CD14-positive monocyte (primary cell): ENCODE measurements around the gene TLR9. TPM values are rescaled to one million over a fixed set of nuclear protein-coding genes. Genes with fewer than 3 reads are reported as not detected.

ENCODE experiments used
- DNase-seq, 3 donors: peaks; one replicate each; pipeline ENCODE4 v3.0.0-alpha.2; 2011 to 2022
- H2AFZ ChIP-seq: 2 replicates; pipeline ENCODE4 v1.6.0; 2012; ENCODE audit warnings: mild to moderate bottlenecking, low read depth, low read length, inconsistent platforms; ENCODE audit not compliant: insufficient read depth, poor library complexity, severe bottlenecking
- H3K27ac ChIP-seq, 2 donors: 1 replicate in 1 of 2; 2 replicates in 1 of 2; pipeline ENCODE4 v1.5.1; 2012 to 2013; ENCODE audit warnings: low read length in 2 of 2, control low read depth in 1 of 2, inconsistent platforms in 1 of 2, low read depth in 1 of 2, mild to moderate bottlenecking in 1 of 2
- H3K27me3 ChIP-seq, 2 donors: one replicate each; pipeline versions ENCODE4 v1.6.0 to v1.6.1; 2011 to 2013; ENCODE audit warnings: low read length in 2 of 2; ENCODE audit not compliant: control insufficient read depth in 2 of 2, insufficient read depth in 2 of 2
- H3K36me3 ChIP-seq, 2 donors: replicated peaks in 1 of 2; 1 replicate in 1 of 2; 2 replicates in 1 of 2; pipeline versions ENCODE4 v1.5.1 to v1.6.1; 2012 to 2013; ENCODE audit warnings: low read length in 2 of 2, control low read depth in 1 of 2, inconsistent platforms in 1 of 2, mild to moderate bottlenecking in 1 of 2; ENCODE audit not compliant: insufficient read depth in 2 of 2, control insufficient read depth in 1 of 2
- H3K4me1 ChIP-seq, 2 donors: 1 replicate in 1 of 2; 2 replicates in 1 of 2; pipeline versions ENCODE4 v1.5.1 to v1.6.1; 2012 to 2013; ENCODE audit warnings: low read length in 2 of 2, control low read depth in 1 of 2, inconsistent platforms in 1 of 2, mild to moderate bottlenecking in 1 of 2, moderate library complexity in 1 of 2; ENCODE audit not compliant: insufficient read depth in 2 of 2, control insufficient read depth in 1 of 2
- H3K4me2 ChIP-seq: replicated peaks from 2 replicates; pipeline ENCODE3; 2012; ENCODE audit warnings: low read length, moderate library complexity, mild to moderate bottlenecking; ENCODE audit not compliant: poor library complexity, severe bottlenecking; ENCODE audit errors: extremely low read depth
- H3K4me3 ChIP-seq, 3 experiments: fragments of 200-600 bp in 1 of 3; sonication (generic) in 1 of 3; replicated peaks in 1 of 3; 1 replicate in 2 of 3; 2 replicates in 1 of 3; pipeline ENCODE4 v1.5.1; 2011 to 2013; ENCODE audit warnings: low read length in 3 of 3, mild to moderate bottlenecking in 3 of 3, control low read depth in 2 of 3, low read depth in 2 of 3, inconsistent platforms in 1 of 3, moderate library complexity in 1 of 3
- H3K79me2 ChIP-seq: 2 replicates; pipeline ENCODE4 v1.6.0; 2012; ENCODE audit warnings: mild to moderate bottlenecking, control low read depth, inconsistent platforms, low read length, moderate library complexity; ENCODE audit not compliant: insufficient read depth
- H3K9ac ChIP-seq: 2 replicates; pipeline ENCODE4 v1.6.0; 2017; ENCODE audit warnings: low read length, mild to moderate bottlenecking; ENCODE audit not compliant: insufficient read depth, poor library complexity, severe bottlenecking
- H3K9me3 ChIP-seq, 2 donors: replicated peaks in 1 of 2; 1 replicate in 1 of 2; 2 replicates in 1 of 2; pipeline versions ENCODE4 v1.5.1 to v1.6.1; 2012 to 2013; ENCODE audit warnings: low read length in 2 of 2, control low read depth in 1 of 2; ENCODE audit not compliant: control insufficient read depth in 1 of 2, insufficient read depth in 1 of 2
- H4K20me1 ChIP-seq: 2 replicates; pipeline ENCODE4 v1.6.0; 2012; ENCODE audit warnings: mild to moderate bottlenecking, low read length, control low read depth, moderate library complexity; ENCODE audit not compliant: insufficient read depth
- H3K27ac Mint-ChIP-seq, 7 donors: one replicate each; pipeline ENCODE4 v1.8.0; 2020; ENCODE audit warnings: mild to moderate bottlenecking in 7 of 7, mixed read lengths in 7 of 7, moderate library complexity in 6 of 7, inconsistent platforms in 2 of 7
- H3K27me3 Mint-ChIP-seq, 3 donors: one replicate each; pipeline ENCODE4 v1.8.0; 2021 to 2022; ENCODE audit warnings: low read depth in 3 of 3, mild to moderate bottlenecking in 3 of 3, mixed read lengths in 3 of 3, moderate library complexity in 3 of 3, inconsistent platforms in 1 of 3
- H3K36me3 Mint-ChIP-seq, 2 donors: one replicate each; pipeline ENCODE4 v1.8.0; 2020; ENCODE audit warnings: mixed read lengths in 2 of 2, inconsistent platforms in 1 of 2, mild to moderate bottlenecking in 1 of 2
- H3K4me1 Mint-ChIP-seq: one replicate; pipeline ENCODE4 v1.8.0; 2020; ENCODE audit warnings: mild to moderate bottlenecking, mixed read lengths
- H3K4me3 Mint-ChIP-seq, 2 donors: one replicate each; pipeline ENCODE4 v1.8.0; 2020; ENCODE audit warnings: mild to moderate bottlenecking in 2 of 2, mixed read lengths in 2 of 2, moderate library complexity in 1 of 2
- H3K9me3 Mint-ChIP-seq, 7 donors: one replicate each; pipeline ENCODE4 v1.8.0; 2020 to 2022; ENCODE audit warnings: mixed read lengths in 7 of 7, mild to moderate bottlenecking in 6 of 7, moderate library complexity in 6 of 7, inconsistent platforms in 2 of 7
- CTCF ChIP-seq: fragments of 200-600 bp; IDR thresholded peaks from one replicate; pipeline ENCODE4 v1.8.0; 2022; ENCODE audit warnings: antibody characterized with exemption, mild to moderate bottlenecking
- WGBS: methylation state at CpG from one replicate; pipeline ENCODE4 v1.1.5; 2013; ENCODE audit warnings: missing lambda C conversion rate; ENCODE audit not compliant: insufficient coverage; 5-methylcytosine and 5-hydroxymethylcytosine counted together
- intact Hi-C, 2 donors: fragments of 100-400 bp; cut with micrococcal nuclease; formaldehyde crosslinking; loops; one replicate each; pipeline versions ENCODE4 v1.15.0 to v1.15.1; 2023
- polyA plus RNA-seq, 3 donors: library from polyadenylated mRNA; depleted of rRNA in 1 of 3; unstranded in 2 of 3; stranded (reverse) in 1 of 3; fragments of 300-500 nt in 2 of 3; fragments of >200 nt in 1 of 3; fragmentation: Illumina TruSeq in 2 of 3; gene quantifications; 1 replicate in 2 of 3; 2 replicates in 1 of 3; pipeline ENCODE4 v1.2.3, GENCODE V29; 2012 to 2021

Gene TLR9
- polyA plus RNA-seq, 3 donors, result 0.91 TPM; not detected in 2

- peaks cover 51 to 56% of the 10 kb centered on the region in 2 donors for H3K4me1 ChIP-seq
- Mint-ChIP-seq H3K36me3 (peaks cover 12 to 13% of the 10 kb centered on the region in 2 donors), H3K9me3 (no peaks in the 10 kb centered on the region), H3K27me3 (peaks cover 0 to 4% (median 0%) of the 10 kb centered on the region in 3 donors), H3K4me1 (peaks cover 51% of the 10 kb centered on the region), H3K4me3 (peak overlapping the region in 1 of 2 donors; percentile 26), H3K27ac (peak overlapping the region; percentile 91 to 94 (median 93))
- peak overlapping the region; percentile 76 to 83 for H3K27ac ChIP-seq
- intact Hi-C loops, result loop anchor here (5.0 kb wide), 2 partner anchors 44 to 134 kb away; partner anchors contain the start of gene POC1A (in 1 of the 2)
- H3K9me3 ChIP-seq, result no peaks in the 10 kb centered on the region
- H4K20me1 ChIP-seq, result peaks cover 10% of the 10 kb centered on the region
- H3K36me3 ChIP-seq, result no peaks in the 10 kb centered on the region
- peak; percentile 77 to 95 (median 90) for DNase-seq
- 35% methylated on average over 10 of the region's 10 CpGs for WGBS
- no peak for TF ChIP-seq CTCF
- H3K27me3 ChIP-seq, result no peaks in the 10 kb centered on the region
- peaks cover 29% of the 10 kb centered on the region for H3K79me2 ChIP-seq
- H2AFZ ChIP-seq, result no peak overlapping the region
- H3K4me2 ChIP-seq, result peak overlapping the region; percentile 6
- H3K4me3 ChIP-seq, result peak overlapping the region in 1 of 3 experiments; percentile 4
- H3K9ac ChIP-seq, result no peak overlapping the region
Observed at GRCh38 chr3:52195823-52196331, 29.6 kb downstream of the TLR9 start.

- intact Hi-C loops, result loop anchor here (5.0 kb wide), 2 partner anchors 43 to 133 kb away; partner anchors contain the start of gene POC1A (in 1 of the 2)
- H3K4me1 Mint-ChIP-seq, result peaks cover 52% of the 10 kb centered on the region
- H3K4me3 Mint-ChIP-seq, result no peak overlapping the region
- H3K4me3 ChIP-seq, result no peak overlapping the region
- H3K36me3 Mint-ChIP-seq, result peaks cover 11% of the 10 kb centered on the region in 2 donors
- peaks cover 10% of the 10 kb centered on the region for H4K20me1 ChIP-seq
- no peaks in the 10 kb centered on the region for H3K36me3 ChIP-seq
- TF ChIP-seq CTCF, result no peak
- no peak overlapping the region for H2AFZ ChIP-seq
- peak overlapping the region; percentile 76 to 83 for H3K27ac ChIP-seq
- H3K9me3 ChIP-seq, result no peaks in the 10 kb centered on the region
- H3K27ac Mint-ChIP-seq, result peak overlapping the region in 4 of 7 donors; percentile 37 to 94 (median 58)
- H3K27me3 ChIP-seq, result no peaks in the 10 kb centered on the region
- H3K9me3 Mint-ChIP-seq, result no peaks in the 10 kb centered on the region
- no CpG with 5 or more reads among the region's 3 CpGs for WGBS
- H3K4me2 ChIP-seq, result no peak overlapping the region
- no peak for DNase-seq
- H3K4me1 ChIP-seq, result peaks cover 51 to 56% of the 10 kb centered on the region in 2 donors
- H3K9ac ChIP-seq, result no peak overlapping the region
- H3K27me3 Mint-ChIP-seq, result peaks cover 0 to 4% (median 0%) of the 10 kb centered on the region in 3 donors
- peaks cover 24% of the 10 kb centered on the region for H3K79me2 ChIP-seq
Observed at GRCh38 chr3:52195291-52195597, 30.2 kb downstream of the TLR9 start.
